ENCODE results near the gene EPHA4.
"Not testable (repeated sequence)": the region's sequence is repeated elsewhere in the genome, so short reads cannot be mapped to it uniquely, and the experiment has no call there.

EPHA4 gene

GRCh38 chr2:221532641-221533040, 39.5 kb downstream of the EPHA4 start:
- DNase-seq = no peak

GRCh38 chr2:221530653-221531037, 41.5 kb downstream of the EPHA4 start:
- DNase-seq = no peak

- DNase-seq = no peak
Observed at GRCh38 chr2:221529943-221530652, 42.0 kb downstream of the EPHA4 start.

- DNase-seq = no peak
Observed at GRCh38 chr2:221529177-221529942, 42.7 kb downstream of the EPHA4 start.

GRCh38 chr2:221527776-221528309, 44.3 kb downstream of the EPHA4 start:
- no peak for DNase-seq

- DNase-seq = no peak
Observed at GRCh38 chr2:221524158-221524557, 47.9 kb downstream of the EPHA4 start.

GRCh38 chr2:221521233-221521845, 50.8 kb downstream of the EPHA4 start:
- no peak for DNase-seq

- DNase-seq = no peak
Observed at GRCh38 chr2:221518935-221519625, 53.0 kb downstream of the EPHA4 start.

GRCh38 chr2:221518201-221518934, 53.7 kb downstream of the EPHA4 start:
- peak; percentile 49 for DNase-seq

GRCh38 chr2:221517696-221518151, 54.4 kb downstream of the EPHA4 start:
- DNase-seq = peak; percentile 80

- no peak for DNase-seq
Observed at GRCh38 chr2:221517146-221517695, 54.9 kb downstream of the EPHA4 start.

- DNase-seq = no peak
Observed at GRCh38 chr2:221515864-221516263, 56.2 kb downstream of the EPHA4 start.

- DNase-seq = no peak
Observed at GRCh38 chr2:221514305-221515040, 57.6 kb downstream of the EPHA4 start.

GRCh38 chr2:221513232-221513631, 58.9 kb downstream of the EPHA4 start:
- no peak for DNase-seq

- not testable (repeated sequence) for DNase-seq
Observed at GRCh38 chr2:221511325-221511724, 60.8 kb downstream of the EPHA4 start.

GRCh38 chr2:221506469-221506868, 65.6 kb downstream of the EPHA4 start:
- no peak for DNase-seq

GRCh38 chr2:221505605-221506004, 66.5 kb downstream of the EPHA4 start:
- DNase-seq = no peak

- DNase-seq = no peak
Observed at GRCh38 chr2:221504905-221505304, 67.2 kb downstream of the EPHA4 start.

- no peak for DNase-seq
Observed at GRCh38 chr2:221503965-221504364, 68.1 kb downstream of the EPHA4 start.

- no peak for DNase-seq
Observed at GRCh38 chr2:221502270-221503010, 69.7 kb downstream of the EPHA4 start.
